Activated CD4-positive, alpha-beta T cell treated with anti-CD3 and anti-CD28 coated beads, Interleukin-2, amount 10 ng/mL, durations not matched to agents 24 days and 14 days (primary cell): ENCODE measurements around the gene ANTXR1. TPM values are rescaled to one million over a fixed set of nuclear protein-coding genes. Genes with fewer than 3 reads are reported as not detected.

Source experiments
- DNase-seq: peaks from one replicate; pipeline ENCODE4 v3.0.0; 2022
- H3K27ac Mint-ChIP-seq: one replicate; pipeline ENCODE4 v1.8.0; 2022; ENCODE audit warnings: mild to moderate bottlenecking, mixed read lengths
- H3K27me3 Mint-ChIP-seq: one replicate; pipeline ENCODE4 v1.8.0; 2022; ENCODE audit warnings: mixed read lengths
- H3K36me3 Mint-ChIP-seq: one replicate; pipeline ENCODE4 v1.8.0; 2022; ENCODE audit warnings: low read depth, mild to moderate bottlenecking, mixed read lengths
- H3K4me1 Mint-ChIP-seq: one replicate; pipeline ENCODE4 v1.8.0; 2021; ENCODE audit warnings: mixed read lengths
- H3K4me3 Mint-ChIP-seq: one replicate; pipeline ENCODE4 v1.8.0; 2022; ENCODE audit warnings: mild to moderate bottlenecking, moderate library complexity, mixed read lengths
- H3K9me3 Mint-ChIP-seq: one replicate; pipeline ENCODE4 v1.8.0; 2021; ENCODE audit warnings: mixed read lengths
- intact Hi-C: fragments of 100-400 bp; cut with micrococcal nuclease; formaldehyde crosslinking; loops from one replicate; pipeline ENCODE4 v1.15.1; 2023
- total RNA-seq: library from RNA; stranded (reverse); gene quantifications from 2 replicates; pipeline ENCODE4 v1.2.3, GENCODE V29; 2022

The ANTXR1 gene
- total RNA-seq, 1 donor from 2014 or later = not detected

DNA sequence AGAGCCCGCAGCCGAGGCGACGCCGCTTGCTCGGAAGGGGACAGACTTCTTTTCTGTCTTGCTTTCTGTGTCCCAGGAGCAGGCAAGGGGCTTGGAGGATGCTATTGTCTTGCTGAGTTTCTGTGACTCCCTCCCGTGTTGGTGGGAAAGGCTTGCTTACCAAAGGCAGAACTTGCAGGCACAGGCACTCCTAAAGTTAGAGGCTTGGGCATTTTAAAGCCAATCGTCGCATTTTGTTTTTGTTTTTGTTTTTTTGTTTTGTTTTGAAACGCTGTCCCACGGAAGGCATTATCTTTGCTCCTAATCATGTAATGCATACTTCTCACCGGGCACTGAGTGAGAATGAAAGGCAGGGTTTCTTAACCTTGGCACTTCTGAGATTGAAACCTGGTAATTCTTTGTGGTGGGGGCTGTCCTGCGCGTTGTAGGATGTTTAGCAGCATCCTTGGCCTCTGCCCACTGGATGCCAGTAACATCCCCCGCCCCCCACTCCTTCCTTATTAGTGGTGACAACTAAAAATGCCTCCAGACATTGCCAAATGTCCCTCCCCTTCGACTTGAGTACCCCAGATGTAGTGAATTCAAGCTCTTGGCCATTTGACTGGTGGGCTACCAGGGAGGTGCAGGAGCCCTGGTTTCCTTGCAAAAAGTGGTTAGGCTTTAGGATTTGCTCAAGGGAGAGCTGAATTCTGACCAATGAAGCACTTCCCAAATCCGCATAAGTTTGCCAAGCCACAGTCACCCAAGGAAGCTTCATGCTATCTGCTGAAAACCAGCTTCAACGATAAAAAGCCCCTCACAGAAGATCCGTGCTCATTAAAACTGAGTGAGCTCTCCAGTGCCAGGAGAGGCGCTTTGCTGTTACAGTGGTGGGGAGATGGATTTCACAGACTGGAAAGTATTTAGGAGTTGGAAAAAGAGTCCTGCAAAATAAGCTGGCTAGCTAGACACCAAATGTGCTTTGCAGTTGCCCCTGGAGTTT lies 1.2 kb downstream of the ANTXR1 start:
- H3K9me3 Mint-ChIP-seq = no peaks in the 10 kb centered on the region
- intact Hi-C loops = loop anchor here (5.0 kb wide), 1 partner anchor 552 kb away; no protein-coding TSS in a partner anchor
- no peak overlapping the region for H3K27ac Mint-ChIP-seq
- DNase-seq = peak; percentile 53
- H3K27me3 Mint-ChIP-seq = peaks cover 79% of the 10 kb centered on the region
- peaks cover 12% of the 10 kb centered on the region for H3K4me1 Mint-ChIP-seq
- no peaks in the 10 kb centered on the region for H3K36me3 Mint-ChIP-seq
- H3K4me3 Mint-ChIP-seq = peak overlapping the region; percentile 74

DNA sequence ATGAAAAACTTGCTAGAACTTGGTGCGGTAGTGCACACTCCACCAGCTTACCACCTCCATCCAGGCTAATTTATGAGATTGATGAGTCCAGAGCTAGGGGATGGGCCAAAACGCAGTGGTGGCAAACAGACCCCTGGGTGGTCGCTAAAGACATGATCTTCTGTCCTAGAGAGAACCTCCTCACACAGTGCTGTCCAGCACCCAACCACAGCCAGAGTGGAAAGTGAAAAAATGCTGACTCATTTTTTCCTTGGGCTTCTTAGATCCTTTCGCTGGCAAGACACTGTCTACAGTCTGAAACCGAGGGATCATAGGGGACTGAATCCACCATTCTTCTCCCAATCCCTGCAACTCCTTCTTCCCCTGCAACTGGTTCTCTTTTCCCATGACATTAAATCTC lies 4.1 kb downstream of the ANTXR1 start:
- Mint-ChIP-seq H3K4me3 (no peak overlapping the region), H3K27me3 (peaks cover 71% of the 10 kb centered on the region), H3K9me3 (no peaks in the 10 kb centered on the region)

GRCh38 chr2:69017835-69018234 lies 4.9 kb downstream of the ANTXR1 start:
- Mint-ChIP-seq H3K4me3 (no peak overlapping the region), H3K4me1 (peaks cover 8% of the 10 kb centered on the region), H3K27ac (no peak overlapping the region), H3K36me3 (no peaks in the 10 kb centered on the region), H3K27me3 (peaks cover 64% of the 10 kb centered on the region), H3K9me3 (no peaks in the 10 kb centered on the region)
- no peak for DNase-seq
- intact Hi-C loops = no loop called here

More for the DNA sequence above, 4.1 kb downstream of the ANTXR1 start:
- peaks cover 12% of the 10 kb centered on the region for H3K4me1 Mint-ChIP-seq
- no peaks in the 10 kb centered on the region for H3K36me3 Mint-ChIP-seq
- peak; percentile 48 for DNase-seq
- intact Hi-C loops = no loop called here
- H3K27ac Mint-ChIP-seq = no peak overlapping the region

DNA sequence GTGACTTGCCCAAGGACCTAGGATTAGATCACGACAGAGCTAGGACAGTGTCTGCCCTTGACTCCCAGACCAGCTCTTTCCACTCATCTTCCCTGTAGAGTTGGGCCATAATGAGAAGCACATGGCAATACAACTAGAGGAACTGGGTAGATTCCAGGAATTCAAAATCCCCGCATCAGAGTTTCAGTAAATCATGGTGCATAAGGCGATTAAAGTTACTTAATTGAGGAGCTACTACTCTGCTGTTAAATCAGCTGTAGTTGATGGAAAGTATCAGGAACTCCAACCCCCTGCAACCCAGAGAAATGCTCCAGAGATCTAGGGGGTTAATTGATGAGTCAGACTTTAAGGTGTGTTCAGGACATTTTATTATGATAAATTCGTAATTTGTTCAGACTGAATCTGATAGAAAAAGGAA lies 5.7 kb downstream of the ANTXR1 start:
- H3K4me1 Mint-ChIP-seq = peaks cover 7% of the 10 kb centered on the region
- H3K27ac Mint-ChIP-seq = no peak overlapping the region
- intact Hi-C loops = no loop called here
- peaks cover 59% of the 10 kb centered on the region for H3K27me3 Mint-ChIP-seq
- peak; percentile 34 for DNase-seq
- H3K36me3 Mint-ChIP-seq = no peaks in the 10 kb centered on the region
- H3K4me3 Mint-ChIP-seq = no peak overlapping the region
- H3K9me3 Mint-ChIP-seq = no peaks in the 10 kb centered on the region

GRCh38 chr2:69020496-69021426 lies 7.8 kb downstream of the ANTXR1 start:
- Mint-ChIP-seq H3K27ac (no peak overlapping the region), H3K4me3 (no peak overlapping the region), H3K27me3 (peaks cover 41% of the 10 kb centered on the region), H3K9me3 (no peaks in the 10 kb centered on the region), H3K36me3 (no peaks in the 10 kb centered on the region), H3K4me1 (no peaks in the 10 kb centered on the region)
- intact Hi-C loops = no loop called here
- DNase-seq = peak; percentile 48

- peaks cover 41% of the 10 kb centered on the region for H3K27me3 Mint-ChIP-seq
- no peak overlapping the region for H3K4me3 Mint-ChIP-seq
- DNase-seq = no peak
- intact Hi-C loops = no loop called here
- H3K36me3 Mint-ChIP-seq = no peaks in the 10 kb centered on the region
- H3K4me1 Mint-ChIP-seq = no peaks in the 10 kb centered on the region
- no peak overlapping the region for H3K27ac Mint-ChIP-seq
- no peaks in the 10 kb centered on the region for H3K9me3 Mint-ChIP-seq
Observed at GRCh38 chr2:69021727-69022126, 8.7 kb downstream of the ANTXR1 start.

DNA sequence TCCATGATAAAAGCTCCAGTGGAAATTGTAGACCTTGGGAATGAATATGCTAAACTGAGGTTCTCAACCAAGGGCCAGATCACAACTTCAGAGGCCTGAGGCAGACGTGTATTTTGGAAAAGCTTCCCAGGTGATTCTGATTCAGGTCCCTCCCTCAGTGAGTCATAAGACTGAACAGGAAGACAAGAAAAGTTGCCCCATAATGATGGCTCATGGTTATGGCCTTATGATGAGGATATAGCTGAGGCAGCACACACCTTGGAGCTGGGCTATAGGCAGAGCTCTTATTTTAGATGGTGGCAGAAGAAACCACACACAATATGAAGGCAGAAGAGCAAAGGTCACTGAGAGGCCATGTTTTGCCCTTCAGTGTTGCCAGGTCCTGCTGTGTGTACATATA lies 9.6 kb downstream of the ANTXR1 start:
- Mint-ChIP-seq H3K4me3 (no peak overlapping the region), H3K27me3 (peaks cover 41% of the 10 kb centered on the region), H3K4me1 (no peaks in the 10 kb centered on the region), H3K9me3 (no peaks in the 10 kb centered on the region), H3K36me3 (no peaks in the 10 kb centered on the region), H3K27ac (no peak overlapping the region)
- intact Hi-C loops = no loop called here
- DNase-seq = peak; percentile 41

GRCh38 chr2:69023236-69023635 lies 10.3 kb downstream of the ANTXR1 start:
- intact Hi-C loops = no loop called here
- Mint-ChIP-seq H3K9me3 (no peaks in the 10 kb centered on the region), H3K36me3 (no peaks in the 10 kb centered on the region)

DNA sequence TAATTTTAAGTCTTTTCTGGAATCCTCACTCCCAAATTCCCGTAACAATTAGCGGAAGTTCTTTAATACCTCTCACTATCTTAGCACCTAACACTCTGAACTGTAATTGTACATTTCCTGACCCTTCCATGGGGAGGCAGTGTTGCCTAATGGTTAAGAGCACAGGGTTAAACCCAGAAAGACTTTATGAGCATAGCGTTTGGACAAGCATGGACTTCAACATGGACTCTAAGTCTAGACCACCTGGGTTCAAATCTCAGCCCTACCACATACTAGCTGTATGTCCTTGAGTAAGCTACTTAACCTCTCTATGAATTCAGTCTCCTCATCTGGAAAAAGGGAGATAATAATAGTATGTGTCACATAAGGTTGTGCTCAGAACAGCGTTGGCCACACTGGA lies 13.0 kb downstream of the ANTXR1 start:
- Mint-ChIP-seq H3K27me3 (peaks cover 29% of the 10 kb centered on the region), H3K9me3 (no peaks in the 10 kb centered on the region), H3K36me3 (no peaks in the 10 kb centered on the region), H3K4me1 (no peaks in the 10 kb centered on the region), H3K4me3 (no peak overlapping the region), H3K27ac (no peak overlapping the region)
- DNase-seq = peak; percentile 76
- intact Hi-C loops = loop anchor here (1.0 kb wide), 1 partner anchor 281 kb away; no protein-coding TSS in a partner anchor

More at GRCh38 chr2:69023236-69023635, 10.3 kb downstream of the ANTXR1 start:
- Mint-ChIP-seq H3K4me1 (no peaks in the 10 kb centered on the region), H3K27me3 (peaks cover 38% of the 10 kb centered on the region), H3K27ac (no peak overlapping the region), H3K4me3 (no peak overlapping the region)
- no peak for DNase-seq

- H3K27me3 Mint-ChIP-seq = peaks cover 28% of the 10 kb centered on the region
- H3K27ac Mint-ChIP-seq = no peak overlapping the region
- no peaks in the 10 kb centered on the region for H3K9me3 Mint-ChIP-seq
- intact Hi-C loops = loop anchor here (1.0 kb wide), 1 partner anchor 280 kb away; no protein-coding TSS in a partner anchor
- H3K4me3 Mint-ChIP-seq = no peak overlapping the region
- no peaks in the 10 kb centered on the region for H3K4me1 Mint-ChIP-seq
- H3K36me3 Mint-ChIP-seq = no peaks in the 10 kb centered on the region
- DNase-seq = peak; percentile 34
Observed at GRCh38 chr2:69026691-69027459, 13.9 kb downstream of the ANTXR1 start.

- no peak overlapping the region for H3K4me3 Mint-ChIP-seq
- no peak overlapping the region for H3K27ac Mint-ChIP-seq
- no peaks in the 10 kb centered on the region for H3K9me3 Mint-ChIP-seq
- peaks cover 51% of the 10 kb centered on the region for H3K27me3 Mint-ChIP-seq
- H3K36me3 Mint-ChIP-seq = no peaks in the 10 kb centered on the region
- H3K4me1 Mint-ChIP-seq = no peaks in the 10 kb centered on the region
- peak; percentile 27 for DNase-seq
- intact Hi-C loops = no loop called here
Observed at GRCh38 chr2:69030800-69031428, 17.9 kb downstream of the ANTXR1 start.

DNA sequence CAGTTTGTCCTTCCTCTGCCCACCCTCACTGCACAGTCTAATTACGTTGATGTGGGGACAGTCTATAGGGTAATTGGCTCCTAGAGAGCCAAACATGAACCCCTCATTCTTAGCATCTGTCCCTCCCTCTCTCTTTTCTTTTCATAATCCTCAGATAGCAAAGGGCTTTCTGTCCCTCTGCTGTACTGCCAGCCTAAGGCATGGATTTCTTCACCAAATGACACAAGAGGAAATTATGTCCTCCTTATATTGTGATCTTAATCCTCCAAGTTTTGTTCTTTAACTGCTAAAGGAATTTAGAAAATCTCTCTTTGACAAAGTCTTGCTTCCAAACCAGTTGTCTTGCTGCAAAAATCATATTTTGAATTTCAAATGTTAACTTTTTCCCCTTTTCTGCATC lies 18.5 kb downstream of the ANTXR1 start:
- DNase-seq = peak; percentile 26
- Mint-ChIP-seq H3K4me1 (no peaks in the 10 kb centered on the region), H3K9me3 (no peaks in the 10 kb centered on the region), H3K36me3 (no peaks in the 10 kb centered on the region), H3K4me3 (no peak overlapping the region), H3K27me3 (peaks cover 48% of the 10 kb centered on the region), H3K27ac (no peak overlapping the region)
- intact Hi-C loops = no loop called here

DNA sequence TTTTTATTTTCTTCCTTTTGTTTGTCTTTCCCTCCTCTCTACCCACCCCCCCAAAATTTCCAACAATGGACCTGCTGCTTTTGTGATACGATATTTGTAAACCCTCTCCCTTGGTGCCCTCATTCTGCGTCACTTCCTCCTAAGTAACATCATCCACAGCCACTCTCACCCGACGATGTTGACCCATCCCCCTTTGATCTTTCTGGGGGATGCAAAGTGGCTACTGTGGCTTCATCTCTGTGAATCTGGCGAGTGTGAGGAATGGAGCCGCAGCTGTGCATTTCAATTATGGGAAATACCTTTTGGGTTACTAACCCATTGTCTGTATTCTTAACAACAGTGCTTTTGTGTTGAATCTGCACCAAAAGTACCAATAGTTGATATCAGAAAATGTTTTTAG lies 19.4 kb downstream of the ANTXR1 start:
- H3K4me3 Mint-ChIP-seq = no peak overlapping the region
- peaks cover 44% of the 10 kb centered on the region for H3K27me3 Mint-ChIP-seq
- no peaks in the 10 kb centered on the region for H3K4me1 Mint-ChIP-seq
- H3K9me3 Mint-ChIP-seq = no peaks in the 10 kb centered on the region
- intact Hi-C loops = no loop called here
- H3K36me3 Mint-ChIP-seq = no peaks in the 10 kb centered on the region
- DNase-seq = peak; percentile 17
- H3K27ac Mint-ChIP-seq = no peak overlapping the region
